Endothelial cell (in vitro differentiated cells): ENCODE results near the gene IL19. TPM values are rescaled to one million over a fixed set of nuclear protein-coding genes. Genes with fewer than 3 reads are reported as not detected.

Experiments used
- DNase-seq: peaks from one replicate; pipeline ENCODE4 v3.0.0; 2021; ENCODE audit warnings: low spot score
- H3K27ac Mint-ChIP-seq: one replicate; pipeline ENCODE4 v1.8.0; 2021; ENCODE audit warnings: mixed read lengths, inconsistent platforms; ENCODE audit not compliant: unreplicated experiment
- H3K27me3 Mint-ChIP-seq: one replicate; pipeline ENCODE4 v1.8.0; 2021; ENCODE audit warnings: mild to moderate bottlenecking, moderate library complexity, mixed read lengths, inconsistent platforms; ENCODE audit not compliant: unreplicated experiment
- H3K36me3 Mint-ChIP-seq: one replicate; pipeline ENCODE4 v1.8.0; 2021; ENCODE audit warnings: mild to moderate bottlenecking, low read depth, mixed read lengths, inconsistent platforms; ENCODE audit not compliant: unreplicated experiment
- H3K4me1 Mint-ChIP-seq: one replicate; pipeline ENCODE4 v1.8.0; 2021; ENCODE audit warnings: mild to moderate bottlenecking, mixed read lengths, inconsistent platforms; ENCODE audit not compliant: unreplicated experiment
- H3K4me3 Mint-ChIP-seq: one replicate; pipeline ENCODE4 v1.8.0; 2021; ENCODE audit warnings: mild to moderate bottlenecking, mixed read lengths, inconsistent platforms; ENCODE audit not compliant: unreplicated experiment
- H3K9me3 Mint-ChIP-seq: one replicate; pipeline ENCODE4 v1.8.0; 2021; ENCODE audit warnings: mixed read lengths, inconsistent platforms; ENCODE audit not compliant: unreplicated experiment
- CTCF ChIP-seq: fragments of 200-600 bp; sonication (generic); IDR thresholded peaks from one replicate; pipeline ENCODE4 v1.5.0; 2021; ENCODE audit warnings: antibody characterized with exemption; ENCODE audit not compliant: unreplicated experiment
- total RNA-seq: library from RNA; stranded (reverse); fragmentation: NEBNext Ultra II Directional; extraction: Animal tissue kit (Norgen Biotek cat#: 25700); gene quantifications from one replicate; pipeline ENCODE4 v1.2.1, GENCODE V29; 2021; ENCODE audit not compliant: unreplicated experiment

Gene IL19
- total RNA-seq, 1 donor from 2014 or later = not detected

GRCh38 chr1:206736878-206737728 lies 33.5 kb upstream of the IL19 start:
- H3K36me3 Mint-ChIP-seq = peaks cover 23% of the 10 kb centered on the region
- no peak for TF ChIP-seq CTCF
- peaks cover 13% of the 10 kb centered on the region for H3K27me3 Mint-ChIP-seq
- peaks cover 17% of the 10 kb centered on the region for H3K4me1 Mint-ChIP-seq
- no peak overlapping the region for H3K4me3 Mint-ChIP-seq
- H3K9me3 Mint-ChIP-seq = no peaks in the 10 kb centered on the region
- H3K27ac Mint-ChIP-seq = no peak overlapping the region
- DNase-seq = no peak

- TF ChIP-seq CTCF = no peak
- Mint-ChIP-seq H3K36me3 (peaks cover 17% of the 10 kb centered on the region), H3K4me3 (no peak overlapping the region), H3K27me3 (peaks cover 13% of the 10 kb centered on the region), H3K9me3 (no peaks in the 10 kb centered on the region), H3K27ac (no peak overlapping the region), H3K4me1 (peaks cover 15% of the 10 kb centered on the region)
- DNase-seq = no peak
Observed at GRCh38 chr1:206737729-206738201, 32.8 kb upstream of the IL19 start.

- TF ChIP-seq CTCF = peak; percentile 19
- Mint-ChIP-seq H3K4me3 (no peak overlapping the region), H3K27me3 (peaks cover 6% of the 10 kb centered on the region), H3K27ac (no peak overlapping the region), H3K36me3 (peaks cover 9% of the 10 kb centered on the region), H3K4me1 (peaks cover 11% of the 10 kb centered on the region), H3K9me3 (no peaks in the 10 kb centered on the region)
- no peak for DNase-seq
Observed at GRCh38 chr1:206738370-206739366, 31.9 kb upstream of the IL19 start.

GRCh38 chr1:206739411-206740076 lies 31.0 kb upstream of the IL19 start:
- no peak overlapping the region for H3K27ac Mint-ChIP-seq

More at GRCh38 chr1:206739411-206740076, 31.0 kb upstream of the IL19 start:
- peaks cover 6% of the 10 kb centered on the region for H3K27me3 Mint-ChIP-seq
- no peak for TF ChIP-seq CTCF
- H3K4me1 Mint-ChIP-seq = peaks cover 11% of the 10 kb centered on the region
- no peak overlapping the region for H3K4me3 Mint-ChIP-seq
- H3K36me3 Mint-ChIP-seq = peaks cover 6% of the 10 kb centered on the region
- H3K9me3 Mint-ChIP-seq = no peaks in the 10 kb centered on the region
- no peak for DNase-seq
